GM18526 (cell line): ENCODE results near the gene MFAP3L.

Source experiments
- POLR2A ChIP-seq: IDR thresholded peaks from 3 replicates; pipeline ENCODE4 v1.6.1; 2011; ENCODE audit not compliant: insufficient read length; ENCODE audit errors: extremely low read depth

The MFAP3L gene

GRCh38 chr4:170030121-170030520 is 3.9 kb upstream of the MFAP3L start:
- TF ChIP-seq POLR2A = no peak

- TF ChIP-seq POLR2A = no peak
Measured at GRCh38 chr4:170027181-170027829, 1.1 kb upstream of the MFAP3L start.

- TF ChIP-seq POLR2A = no peak
Measured at GRCh38 chr4:170025523-170026252, 507 bp downstream of the MFAP3L start.

GRCh38 chr4:170022211-170022610 is 4.0 kb downstream of the MFAP3L start:
- no peak for TF ChIP-seq POLR2A

GRCh38 chr4:170017252-170017651 is 8.9 kb downstream of the MFAP3L start:
- no peak for TF ChIP-seq POLR2A

GRCh38 chr4:170015285-170015684 is 10.9 kb downstream of the MFAP3L start:
- no peak for TF ChIP-seq POLR2A

- no peak for TF ChIP-seq POLR2A
Measured at GRCh38 chr4:170014359-170015011, 11.7 kb downstream of the MFAP3L start.

GRCh38 chr4:170012629-170012958 is 13.6 kb downstream of the MFAP3L start:
- TF ChIP-seq POLR2A = no peak

GRCh38 chr4:170011921-170012628 is 14.1 kb downstream of the MFAP3L start:
- TF ChIP-seq POLR2A = no peak

GRCh38 chr4:170009291-170009690 is 16.9 kb downstream of the MFAP3L start:
- no peak for TF ChIP-seq POLR2A

GRCh38 chr4:170008801-170009200 is 17.4 kb downstream of the MFAP3L start:
- TF ChIP-seq POLR2A = no peak

- no peak for TF ChIP-seq POLR2A
Measured at GRCh38 chr4:170008371-170008770, 17.8 kb downstream of the MFAP3L start.

- no peak for TF ChIP-seq POLR2A
Measured at GRCh38 chr4:170007113-170007512, 19.1 kb downstream of the MFAP3L start.

- TF ChIP-seq POLR2A = no peak
Measured at GRCh38 chr4:170005472-170005871, 20.7 kb downstream of the MFAP3L start.

- no peak for TF ChIP-seq POLR2A
Measured at GRCh38 chr4:170004651-170005295, 21.4 kb downstream of the MFAP3L start.

- TF ChIP-seq POLR2A = no peak
Measured at GRCh38 chr4:170003071-170004070, 22.8 kb downstream of the MFAP3L start.
